OCI-LY1 (cell line): ENCODE data around the gene EMC10.

Experiments used
- CTCF ChIP-seq: fragments of 200-600 bp; sonication (generic), shearing (Covaris generic); IDR thresholded peaks from 2 replicates; pipeline ENCODE4 v1.5.1; 2017; ENCODE audit warnings: mild to moderate bottlenecking, antibody characterized with exemption, low read length, moderate library complexity, mixed read lengths
- EZH2 ChIP-seq: fragments of 200-600 bp; sonication (generic), shearing (Covaris generic); IDR thresholded peaks from 2 replicates; pipeline ENCODE4 v1.8.0; 2017; ENCODE audit warnings: borderline replicate concordance, mixed run types, mild to moderate bottlenecking, antibody characterized with exemption, low read length, moderate library complexity, mixed read lengths

DNA sequence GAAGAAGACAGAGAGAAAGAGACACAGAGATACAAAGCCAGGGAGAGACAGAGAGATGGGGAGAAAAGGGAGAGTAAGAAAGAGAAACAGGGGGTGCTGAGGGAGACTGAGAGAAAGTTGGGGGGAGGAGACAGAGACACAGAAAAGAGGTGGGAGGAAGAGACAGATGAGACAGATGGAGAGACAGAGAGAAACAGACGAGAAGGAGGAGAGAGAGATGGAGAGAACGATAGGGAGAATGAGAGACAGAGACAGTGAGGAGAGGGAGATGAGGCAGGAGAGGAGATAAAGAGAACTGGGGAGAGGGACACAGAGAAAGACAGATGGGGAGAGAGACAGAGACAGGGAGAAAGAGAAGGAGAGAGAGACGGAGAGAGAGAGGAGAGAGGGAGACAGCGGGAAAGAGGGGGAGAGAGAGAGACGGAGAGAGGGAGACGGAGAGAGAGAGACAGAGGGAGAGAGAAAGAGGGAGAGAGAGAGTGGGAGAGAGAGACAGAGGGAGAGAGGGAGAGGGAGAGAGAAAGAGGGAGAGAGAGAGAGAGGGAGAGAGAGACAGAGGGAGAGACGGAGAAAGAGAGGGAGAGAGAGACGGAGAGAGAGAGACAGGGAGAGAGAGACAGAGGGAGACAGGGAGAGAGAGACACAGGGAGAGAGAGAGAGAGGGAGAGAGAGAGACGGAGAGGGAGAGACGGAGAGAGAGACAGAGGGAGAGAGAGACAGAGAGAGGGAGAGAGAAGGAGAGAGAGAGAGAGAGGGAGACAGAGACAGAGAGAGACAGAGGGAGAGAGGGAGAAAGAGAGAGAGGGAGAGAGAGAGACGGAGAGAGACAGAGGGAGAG, 22.1 kb downstream of the EMC10 start:
- no peak for TF ChIP-seq EZH2
- TF ChIP-seq CTCF: no peak
